ENCODE results near the gene STK11IP. TPM values are rescaled to one million over a fixed set of nuclear protein-coding genes. Genes with fewer than 3 reads are reported as not detected.

STK11IP gene
- total and polyA plus RNA-seq, 2 donors (not counting 1 experiment from before 2014, with no cell fraction given): 46.8 to 55.6 TPM

- Histone ChIP-seq H3K27me3 (replicated peaks in 1 of 4; ENCODE audit: control extremely low read depth in 1 of 4, control insufficient read depth in 3 of 4, insufficient read depth in 4 of 4, low read length in 3 of 4) (peaks cover 0 to 73% (median 23%) of the 10 kb centered on the region in 4 experiments), H3K79me2 (ENCODE audit: control insufficient read depth, insufficient read depth, low read length) (no peaks in the 10 kb centered on the region), H3K9me3 (ENCODE audit: control extremely low read depth in 1 of 3, control insufficient read depth in 2 of 3, insufficient read depth in 1 of 3, low read length in 2 of 3) (peaks cover 0 to 36% (median 0%) of the 10 kb centered on the region in 3 donors), H3K27ac (ENCODE audit: low read length in 2 of 2) (no peak overlapping the region), H3K4me3 (ENCODE audit: control extremely low read depth in 1 of 5, extremely low read depth in 1 of 5, insufficient read depth in 1 of 5, low read depth in 2 of 5, low read length in 4 of 5) (peak overlapping the region in 4 of 5 experiments; percentile 35 to 52 (median 46)), H4K20me1 (ENCODE audit: control insufficient read depth, insufficient read depth, low read length, poor library complexity, severe bottlenecking) (no peaks in the 10 kb centered on the region), H2AFZ (ENCODE audit: insufficient read depth, low read depth, low read length, poor library complexity, severe bottlenecking) (peak overlapping the region; percentile 64), H3K9ac (ENCODE audit: low read length) (peak overlapping the region; percentile 41), H3K4me1 (ENCODE audit: control insufficient read depth in 2 of 2, insufficient read depth in 2 of 2, low read length in 2 of 2) (peaks cover 20 to 30% of the 10 kb centered on the region in 2 donors), H3K36me3 (replicated peaks in 1 of 2; ENCODE audit: control extremely low read depth in 1 of 2, control insufficient read depth in 1 of 2, extremely low read depth in 1 of 2, insufficient read depth in 2 of 2, low read length in 1 of 2) (no peaks in the 10 kb centered on the region), H3K4me2 (replicated peaks; ENCODE audit: low read depth, low read length, poor library complexity, severe bottlenecking) (peak overlapping the region; percentile 98)
- ATAC-seq (ENCODE audit: low read depth) (peak; percentile 89), DNase-seq (peak; percentile 86)
- H3K4me3 Mint-ChIP-seq: peak overlapping the region; percentile 76
- CTCF ChIA-PET: interaction anchor here (1.0 to 1.7 kb wide), 2 partner anchors 9 to 11 kb away, joined by 5 to 6 read pairs; no protein-coding TSS in a partner anchor
- no peaks in the 10 kb centered on the region for H3K9me3 Mint-ChIP-seq (ENCODE audit: insufficient read depth)
- peaks cover 14% of the 10 kb centered on the region for H3K4me1 Mint-ChIP-seq
- H3K27ac Mint-ChIP-seq: no peak overlapping the region
- no peak for TF ChIP-seq EZH2 (IDR thresholded peaks at IDR 0.05; ENCODE audit: borderline replicate concordance, insufficient read depth, low read depth, low read length, poor library complexity, severe bottlenecking)
- intact Hi-C loops (cut with micrococcal nuclease): loop anchor here (1.0 to 2.0 kb wide), 2 partner anchors 8 to 44 kb away; partner anchors contain the start of genes STK11IP and TMEM198
- WGBS (ENCODE audit: insufficient coverage): 4% methylated on average over 99 of the region's 99 CpGs
- H3K27me3 Mint-ChIP-seq: peaks cover 56% of the 10 kb centered on the region
- POLR2A ChIA-PET: interaction anchor here (1.9 kb wide), 1 partner anchor 9 kb away, joined by 4 read pairs; the partner anchor contains the start of genes CHPF and TMEM198
Measured at GRCh38 chr2:219552382-219553167, 45.1 kb upstream of the STK11IP start.

- POLR2A ChIA-PET: interaction anchor here (1.9 kb wide), 1 partner anchor 10 kb away, joined by 4 read pairs; the partner anchor contains the start of genes CHPF and TMEM198
- H3K4me1 Mint-ChIP-seq: peaks cover 14% of the 10 kb centered on the region
- 33% methylated on average over 7 of the region's 7 CpGs for WGBS (ENCODE audit: insufficient coverage)
- CTCF ChIA-PET: interaction anchor here (1.0 kb wide), 1 partner anchor 8 kb away, joined by 5 read pairs; no protein-coding TSS in a partner anchor
- ATAC-seq (ENCODE audit: low read depth) (no peak), DNase-seq (no peak)
- H3K27me3 Mint-ChIP-seq: peaks cover 52% of the 10 kb centered on the region
- Histone ChIP-seq H4K20me1 (ENCODE audit: control insufficient read depth, insufficient read depth, low read length, poor library complexity, severe bottlenecking) (no peaks in the 10 kb centered on the region), H2AFZ (ENCODE audit: insufficient read depth, low read depth, low read length, poor library complexity, severe bottlenecking) (peak overlapping the region; percentile 64), H3K9ac (ENCODE audit: low read length) (peak overlapping the region; percentile 41), H3K4me1 (ENCODE audit: control insufficient read depth in 2 of 2, insufficient read depth in 2 of 2, low read length in 2 of 2) (peaks cover 20 to 30% of the 10 kb centered on the region in 2 donors), H3K9me3 (ENCODE audit: control extremely low read depth in 1 of 3, control insufficient read depth in 2 of 3, insufficient read depth in 1 of 3, low read length in 2 of 3) (peaks cover 0 to 37% (median 0%) of the 10 kb centered on the region in 3 donors), H3K79me2 (ENCODE audit: control insufficient read depth, insufficient read depth, low read length) (no peaks in the 10 kb centered on the region), H3K27me3 (replicated peaks in 1 of 4; ENCODE audit: control extremely low read depth in 1 of 4, control insufficient read depth in 3 of 4, insufficient read depth in 4 of 4, low read length in 3 of 4) (peaks cover 0 to 70% (median 23%) of the 10 kb centered on the region in 4 experiments), H3K27ac (ENCODE audit: low read length in 2 of 2) (no peak overlapping the region), H3K4me3 (ENCODE audit: control extremely low read depth in 1 of 5, extremely low read depth in 1 of 5, insufficient read depth in 1 of 5, low read depth in 2 of 5, low read length in 4 of 5) (peak overlapping the region in 3 of 5 experiments; percentile 45 to 52 (median 46)), H3K36me3 (replicated peaks in 1 of 2; ENCODE audit: control extremely low read depth in 1 of 2, control insufficient read depth in 1 of 2, extremely low read depth in 1 of 2, insufficient read depth in 2 of 2, low read length in 1 of 2) (no peaks in the 10 kb centered on the region), H3K4me2 (replicated peaks; ENCODE audit: low read depth, low read length, poor library complexity, severe bottlenecking) (peak overlapping the region; percentile 98)
- no peaks in the 10 kb centered on the region for H3K9me3 Mint-ChIP-seq (ENCODE audit: insufficient read depth)
- H3K27ac Mint-ChIP-seq: no peak overlapping the region
- intact Hi-C loops (cut with micrococcal nuclease): loop anchor here (2.0 kb wide), 1 partner anchor 44 kb away; the partner anchor contains the start of gene STK11IP
- TF ChIP-seq EZH2 (IDR thresholded peaks at IDR 0.05; ENCODE audit: borderline replicate concordance, insufficient read depth, low read depth, low read length, poor library complexity, severe bottlenecking) (no peak), CTCF (IDR thresholded peaks at IDR 0.05) (no peak)
- peak overlapping the region; percentile 71 for H3K4me3 Mint-ChIP-seq
Measured at GRCh38 chr2:219553168-219553417, 44.6 kb upstream of the STK11IP start.
